GM12878 (cell line): ENCODE measurements around the gene AFF2.

ENCODE experiments used
- ASH2L ChIP-seq: fragments of 300-600, 200-600 bp; sonication (generic); IDR thresholded peaks from 2 replicates; pipeline ENCODE4 v1.6.1; 2017; ENCODE audit warnings: low read depth, mild to moderate bottlenecking, borderline replicate concordance
- CTCF ChIP-seq, 3 experiments: IDR thresholded peaks in 2 of 3; conservative IDR thresholded peaks in 1 of 3; 2 replicates each; pipeline ENCODE4 v1.5.1; 2011; ENCODE audit warnings: low read depth in 3 of 3, low read length in 3 of 3, mild to moderate bottlenecking in 3 of 3, control low read depth in 2 of 3, moderate library complexity in 2 of 3, inconsistent platforms in 1 of 3, mixed read lengths in 1 of 3; ENCODE audit not compliant: control insufficient read depth in 2 of 3, insufficient read depth in 1 of 3; ENCODE audit errors: extremely low read depth in 1 of 3
- EZH2 ChIP-seq: IDR thresholded peaks from 2 replicates; pipeline ENCODE4 v1.6.1; 2012; ENCODE audit warnings: low read depth, mild to moderate bottlenecking, control low read depth, inconsistent platforms, low read length, borderline replicate concordance; ENCODE audit not compliant: control insufficient read depth
- GATAD2B ChIP-seq: fragments of 450-650 bp; conservative IDR thresholded peaks from 2 replicates; pipeline ENCODE4 v1.6.1; 2017; ENCODE audit warnings: low read depth, mild to moderate bottlenecking, moderate library complexity
- HDAC6 ChIP-seq: fragments of 200-600 bp; sonication (generic); IDR thresholded peaks from one replicate; pipeline ENCODE4 v1.8.0; 2017; ENCODE audit warnings: antibody characterized with exemption; ENCODE audit not compliant: unreplicated experiment
- MEF2A ChIP-seq: IDR thresholded peaks from 2 replicates; pipeline ENCODE4 v1.6.1; 2011; ENCODE audit warnings: low read depth, mild to moderate bottlenecking, low read length, moderate library complexity; ENCODE audit not compliant: insufficient read depth
- MYC ChIP-seq: IDR thresholded peaks from 2 replicates; pipeline ENCODE4 v1.6.1; 2011; ENCODE audit warnings: mild to moderate bottlenecking, low read length, moderate library complexity, inconsistent platforms; ENCODE audit not compliant: insufficient read depth, insufficient replicate concordance, insufficient read length, severe bottlenecking
- NRF1 ChIP-seq: conservative IDR thresholded peaks from 2 replicates; pipeline ENCODE4 v1.6.1; 2011; ENCODE audit warnings: mild to moderate bottlenecking, low read depth, low read length, improper control_type of control experiment
- POLR2A ChIP-seq: IDR thresholded peaks from 2 replicates; pipeline ENCODE4 v1.6.1; 2011; ENCODE audit warnings: low read depth, mild to moderate bottlenecking, low read length
- RCOR1 ChIP-seq: conservative IDR thresholded peaks from 2 replicates; pipeline ENCODE4 v1.6.1; 2012; ENCODE audit warnings: low read depth, low read length, improper control_type of control experiment
- SIN3A ChIP-seq: IDR thresholded peaks from 2 replicates; pipeline ENCODE4 v1.6.1; 2012; ENCODE audit warnings: low read depth, low read length, improper control_type of control experiment
- ZSCAN29 ChIP-seq: fragments of 450-650 bp; IDR thresholded peaks from 2 replicates; pipeline ENCODE4 v1.6.1; 2017; ENCODE audit warnings: mild to moderate bottlenecking, moderate library complexity

GRCh38 chrX:148681605-148682004, 181.2 kb downstream of the AFF2 start:
- TF ChIP-seq SIN3A (no peak), MEF2A (no peak), EZH2 (no peak), GATAD2B (no peak), NRF1 (no peak), HDAC6 (no peak), ZSCAN29 (no peak), RCOR1 (no peak), ASH2L (no peak), MYC (no peak), POLR2A (no peak), CTCF (IDR thresholded peaks at IDR 0.05 in 2 of 3, conservative IDR thresholded peaks at IDR 0.05 in 1 of 3; ENCODE audit: control insufficient read depth in 2 of 3, extremely low read depth in 1 of 3, insufficient read depth in 1 of 3, low read depth in 3 of 3, low read length in 3 of 3) (no peak)
